Keratinocyte (primary cell): ENCODE results near the gene DPPA4. TPM values are rescaled to one million over a fixed set of nuclear protein-coding genes. Genes with fewer than 3 reads are reported as not detected.

Experiments used
- DNase-seq: peaks from one replicate; pipeline ENCODE4 v3.0.0-alpha.2; 2011; ENCODE audit warnings: low read depth, missing footprints, low spot score
- FAIRE-seq: peaks from 2 replicates; lab custom pipeline; 2011; peaks lifted over from hg19 to GRCh38; lab: Jason Lieb, UNC
- H2AFZ ChIP-seq: 2 replicates; pipeline ENCODE4 v1.6.0; 2012; ENCODE audit warnings: low read length, control low read depth, inconsistent platforms; ENCODE audit not compliant: control insufficient read depth
- H3K27ac ChIP-seq: 2 replicates; pipeline ENCODE4 v1.5.1; 2011; ENCODE audit warnings: low read length; ENCODE audit not compliant: control insufficient read depth, insufficient read depth
- H3K27me3 ChIP-seq: 3 replicates; pipeline ENCODE4 v1.6.0; 2011; ENCODE audit warnings: low read length; ENCODE audit not compliant: control insufficient read depth, insufficient read depth; ENCODE audit errors: extremely low read depth
- H3K36me3 ChIP-seq, 2 experiments: 2 replicates in 1 of 2; 3 replicates in 1 of 2; pipeline ENCODE4 v1.5.1; 2011; ENCODE audit warnings: low read length in 2 of 2, mild to moderate bottlenecking in 1 of 2; ENCODE audit not compliant: control insufficient read depth in 2 of 2, insufficient read depth in 2 of 2; ENCODE audit errors: extremely low read depth in 1 of 2
- H3K4me1 ChIP-seq: 3 replicates; pipeline ENCODE4 v1.5.1; 2011; ENCODE audit warnings: low read length; ENCODE audit not compliant: control insufficient read depth, insufficient read depth; ENCODE audit errors: extremely low read depth
- H3K4me2 ChIP-seq: 3 replicates; pipeline ENCODE4 v1.6.0; 2011; ENCODE audit warnings: low read depth, low read length; ENCODE audit not compliant: control insufficient read depth, insufficient read depth; ENCODE audit errors: extremely low read depth
- H3K4me3 ChIP-seq, 3 experiments: fragments of 200-600 bp in 1 of 3; sonication (generic) in 1 of 3; 2 replicates in 2 of 3; 3 replicates in 1 of 3; pipeline ENCODE4 v1.5.1; 2011 to 2016; ENCODE audit warnings: low read length in 3 of 3, mild to moderate bottlenecking in 3 of 3, control low read depth in 2 of 3, inconsistent platforms in 1 of 3, low read depth in 1 of 3, mixed read lengths in 1 of 3, mixed run types in 1 of 3, moderate library complexity in 1 of 3; ENCODE audit not compliant: control insufficient read depth in 2 of 3, insufficient read depth in 2 of 3; ENCODE audit errors: extremely low read depth in 1 of 3
- H3K79me2 ChIP-seq: 2 replicates; pipeline ENCODE4 v1.6.0; 2012; ENCODE audit warnings: low read length; ENCODE audit not compliant: control insufficient read depth, insufficient read depth
- H3K9ac ChIP-seq: 3 replicates; pipeline ENCODE4 v1.6.0; 2011; ENCODE audit warnings: low read length; ENCODE audit not compliant: control insufficient read depth, insufficient read depth; ENCODE audit errors: extremely low read depth
- H3K9me1 ChIP-seq: 3 replicates; pipeline ENCODE4 v1.6.0; 2011; ENCODE audit warnings: low read length; ENCODE audit not compliant: control insufficient read depth, insufficient read depth; ENCODE audit errors: extremely low read depth
- H3K9me3 ChIP-seq: 2 replicates; pipeline ENCODE4 v1.5.1; 2012; ENCODE audit warnings: low read depth, low read length; ENCODE audit not compliant: control insufficient read depth
- H4K20me1 ChIP-seq: 3 replicates; pipeline ENCODE4 v1.6.0; 2011; ENCODE audit warnings: low read length; ENCODE audit not compliant: control insufficient read depth, insufficient read depth; ENCODE audit errors: extremely low read depth
- EZH2 ChIP-seq: IDR thresholded peaks from one replicate; pipeline ENCODE4 v1.6.1; 2012; ENCODE audit warnings: inconsistent platforms, mild to moderate bottlenecking, low read length, moderate library complexity
- dilution Hi-C: fragments of 300-500 bp; cut with MboI; formaldehyde crosslinking; loops from one replicate; pipeline ENCODE4 v1.7.0; 2020; ENCODE audit warnings: low sequenced_read_pairs; ENCODE audit not compliant: extremely low pct_ligation_motif_present
- polyA plus RNA-seq, 5 experiments: library from polyadenylated mRNA; depleted of rRNA in 3 of 5; stranded (reverse) in 3 of 5; stranded (forward) in 1 of 5; unstranded in 1 of 5; fragments of >200 nt; gene quantifications; 1 replicate in 1 of 5; 2 replicates in 3 of 5; 3 replicates in 1 of 5; pipeline versions ENCODE4 v1.2.1 to v1.2.3, GENCODE V29; 2011 to 2012; ENCODE audit warnings: missing spikeins in 2 of 5, low read depth in 1 of 5, low replicate concordance in 1 of 5
- TF ChIP-seq, protein P1 (sequence below), 3 experiments: IDR thresholded peaks in 1 of 3; conservative IDR thresholded peaks in 1 of 3; optimal IDR thresholded peaks in 1 of 3; 2 replicates in 2 of 3; 3 replicates in 1 of 3; pipeline versions ENCODE3 to v1.5.1; 2011; ENCODE audit warnings: low read length in 3 of 3, mild to moderate bottlenecking in 3 of 3, moderate library complexity in 2 of 3, control low read depth in 1 of 3, inconsistent platforms in 1 of 3; ENCODE audit not compliant: insufficient read depth in 2 of 3; ENCODE audit errors: extremely low read depth in 1 of 3

DPPA4 gene
- polyA plus RNA-seq, 1 donor (not counting 4 experiments of a cell fraction or from before 2014, with no cell fraction given) = not detected

DNA sequence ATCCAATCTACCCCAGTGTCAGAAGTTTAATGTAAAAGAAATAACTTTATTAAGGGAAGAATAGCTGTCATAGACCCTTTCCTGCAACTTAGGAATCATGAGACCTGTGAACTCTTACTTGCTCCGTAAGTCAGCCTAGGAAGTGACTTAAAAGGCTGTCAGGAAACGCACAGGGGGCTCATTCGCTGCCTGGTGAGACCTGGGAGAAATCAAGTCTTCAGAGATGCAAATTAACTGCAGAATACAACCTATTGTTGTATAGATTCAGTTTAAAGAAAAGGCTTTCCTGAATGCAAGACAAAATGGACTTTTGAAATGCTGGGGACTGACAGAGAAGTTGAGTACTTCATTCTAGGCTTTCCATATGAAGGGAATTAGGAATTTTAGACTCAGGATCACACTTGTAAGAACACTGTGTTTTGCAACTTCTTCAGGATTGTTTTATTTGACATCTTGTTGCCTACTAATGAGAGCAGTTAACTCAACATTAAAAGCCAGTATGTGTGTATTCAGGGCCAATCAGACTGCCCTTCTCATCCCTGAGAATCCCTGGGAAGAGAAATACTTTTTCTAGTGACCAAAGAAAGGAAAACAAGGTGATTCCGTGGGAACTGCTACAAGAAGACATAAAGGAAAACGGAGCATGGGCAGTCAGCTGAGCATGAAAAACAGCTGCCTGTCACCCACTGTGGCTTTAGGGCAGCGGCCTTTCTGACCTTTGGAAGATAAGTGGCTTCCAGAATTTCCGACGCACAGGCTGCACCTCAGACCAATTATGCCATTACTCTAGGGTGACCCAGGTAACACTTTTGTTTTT lies 18.5 kb upstream of the DPPA4 start:
- H3K36me3 ChIP-seq = no peaks in the 10 kb centered on the region
- H2AFZ ChIP-seq = no peak overlapping the region
- H3K4me1 ChIP-seq = no peaks in the 10 kb centered on the region
- no peaks in the 10 kb centered on the region for H3K79me2 ChIP-seq
- no peaks in the 10 kb centered on the region for H3K9me1 ChIP-seq
- no peaks in the 10 kb centered on the region for H3K9me3 ChIP-seq
- H3K9ac ChIP-seq = no peak overlapping the region
- FAIRE-seq = no peak
- no peaks in the 10 kb centered on the region for H4K20me1 ChIP-seq
- H3K27me3 ChIP-seq = no peaks in the 10 kb centered on the region
- no peak overlapping the region for H3K4me3 ChIP-seq
- H3K27ac ChIP-seq = no peak overlapping the region
- no peak for DNase-seq
- TF ChIP-seq, protein P1, sequence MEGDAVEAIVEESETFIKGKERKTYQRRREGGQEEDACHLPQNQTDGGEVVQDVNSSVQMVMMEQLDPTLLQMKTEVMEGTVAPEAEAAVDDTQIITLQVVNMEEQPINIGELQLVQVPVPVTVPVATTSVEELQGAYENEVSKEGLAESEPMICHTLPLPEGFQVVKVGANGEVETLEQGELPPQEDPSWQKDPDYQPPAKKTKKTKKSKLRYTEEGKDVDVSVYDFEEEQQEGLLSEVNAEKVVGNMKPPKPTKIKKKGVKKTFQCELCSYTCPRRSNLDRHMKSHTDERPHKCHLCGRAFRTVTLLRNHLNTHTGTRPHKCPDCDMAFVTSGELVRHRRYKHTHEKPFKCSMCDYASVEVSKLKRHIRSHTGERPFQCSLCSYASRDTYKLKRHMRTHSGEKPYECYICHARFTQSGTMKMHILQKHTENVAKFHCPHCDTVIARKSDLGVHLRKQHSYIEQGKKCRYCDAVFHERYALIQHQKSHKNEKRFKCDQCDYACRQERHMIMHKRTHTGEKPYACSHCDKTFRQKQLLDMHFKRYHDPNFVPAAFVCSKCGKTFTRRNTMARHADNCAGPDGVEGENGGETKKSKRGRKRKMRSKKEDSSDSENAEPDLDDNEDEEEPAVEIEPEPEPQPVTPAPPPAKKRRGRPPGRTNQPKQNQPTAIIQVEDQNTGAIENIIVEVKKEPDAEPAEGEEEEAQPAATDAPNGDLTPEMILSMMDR (optimal IDR thresholded peaks at IDR 0.05 in 1 of 3, IDR thresholded peaks at IDR 0.05 in 1 of 3, conservative IDR thresholded peaks at IDR 0.05 in 1 of 3; ENCODE audit: extremely low read depth in 1 of 3, insufficient read depth in 2 of 3, low read length in 3 of 3) = no peak
- no peak for TF ChIP-seq EZH2
- no peak overlapping the region for H3K4me2 ChIP-seq
- dilution Hi-C loops = no loop called here

DNA sequence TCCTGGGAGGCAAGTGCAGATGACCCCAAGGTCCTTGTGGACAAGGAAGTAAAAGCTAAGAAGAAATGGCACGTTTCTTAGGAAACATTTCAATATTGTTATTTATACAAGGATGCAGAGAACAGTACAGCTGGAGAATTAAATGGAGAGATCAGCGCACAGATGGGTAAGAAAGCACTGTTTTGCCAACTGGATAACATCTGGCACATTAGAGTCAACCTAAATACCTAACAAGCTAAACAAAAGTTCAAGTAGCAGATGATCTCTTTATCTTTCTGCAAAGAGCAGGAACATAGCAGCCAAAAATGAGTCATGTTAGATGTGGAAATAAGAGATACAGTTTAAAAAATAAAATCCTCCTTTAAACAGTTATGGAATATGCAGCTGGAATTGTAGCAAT lies 15.7 kb upstream of the DPPA4 start:
- H3K27me3 ChIP-seq = no peaks in the 10 kb centered on the region
- H3K4me2 ChIP-seq = no peak overlapping the region
- H2AFZ ChIP-seq = no peak overlapping the region
- no peaks in the 10 kb centered on the region for H3K36me3 ChIP-seq
- FAIRE-seq (no peak), DNase-seq (no peak)
- H3K9me3 ChIP-seq = no peaks in the 10 kb centered on the region
- H3K4me1 ChIP-seq = no peaks in the 10 kb centered on the region
- no peak overlapping the region for H3K27ac ChIP-seq
- no peaks in the 10 kb centered on the region for H3K9me1 ChIP-seq
- H3K79me2 ChIP-seq = no peaks in the 10 kb centered on the region
- H3K4me3 ChIP-seq = no peak overlapping the region
- TF ChIP-seq EZH2 = no peak
- TF ChIP-seq, protein P1 (optimal IDR thresholded peaks at IDR 0.05 in 1 of 3, IDR thresholded peaks at IDR 0.05 in 1 of 3, conservative IDR thresholded peaks at IDR 0.05 in 1 of 3; ENCODE audit: extremely low read depth in 1 of 3, insufficient read depth in 2 of 3, low read length in 3 of 3) = no peak
- no peak overlapping the region for H3K9ac ChIP-seq
- H4K20me1 ChIP-seq = no peaks in the 10 kb centered on the region
- dilution Hi-C loops = no loop called here
